Heart left ventricle (tissue), 16 donors: ENCODE data around the gene PSMF1. TPM values are rescaled to one million over a fixed set of nuclear protein-coding genes. Genes with fewer than 3 reads are reported as not detected.

Experiments used
- ATAC-seq, 4 donors: fragments of 200-7000 bp; cut with Tn5 transposase; one replicate each; pipeline ENCODE4 v1.9.1; 2020 to 2022; ENCODE audit warnings: moderate library complexity in 4 of 4, mild to moderate bottlenecking in 3 of 4, moderate number of reproducible peaks in 1 of 4
- DNase-seq, 5 donors: peaks; one replicate each; pipeline ENCODE4 v3.0.0-alpha.2; 2020
- H3K27ac ChIP-seq, 12 donors: fragments of 200-600 bp; sonication (generic) in 4 of 12; one replicate each; pipeline versions ENCODE4 v1.5.0 to v1.8.0; 2016 to 2022; ENCODE audit warnings: mild to moderate bottlenecking in 2 of 12
- H3K27me3 ChIP-seq, 9 donors: fragments of 200-600 bp; sonication (generic) in 2 of 9; one replicate each; pipeline versions ENCODE4 v1.5.1 to v1.8.0; 2016 to 2022; ENCODE audit warnings: mild to moderate bottlenecking in 3 of 9
- H3K36me3 ChIP-seq, 9 donors: fragments of 200-600 bp; sonication (generic) in 2 of 9; one replicate each; pipeline versions ENCODE4 v1.5.0 to v1.8.0; 2018 to 2022; ENCODE audit warnings: mild to moderate bottlenecking in 2 of 9
- H3K4me1 ChIP-seq, 12 donors: fragments of 200-600 bp; sonication (generic) in 4 of 12; one replicate each; pipeline versions ENCODE4 v1.5.0 to v1.8.0; 2016 to 2022; ENCODE audit warnings: mild to moderate bottlenecking in 3 of 12
- H3K4me3 ChIP-seq, 12 donors: fragments of 200-600 bp; sonication (generic) in 4 of 12; one replicate each; pipeline versions ENCODE4 v1.5.0 to v1.8.0; 2017 to 2022; ENCODE audit warnings: mild to moderate bottlenecking in 9 of 12, moderate library complexity in 4 of 12
- H3K9me3 ChIP-seq, 12 donors: fragments of 200-600 bp; sonication (generic) in 4 of 12; one replicate each; pipeline versions ENCODE4 v1.5.0 to v1.8.0; 2016 to 2022; ENCODE audit warnings: mild to moderate bottlenecking in 1 of 12
- CTCF ChIP-seq, 12 donors: fragments of 200-600 bp; sonication (generic) in 4 of 12; IDR thresholded peaks; one replicate each; pipeline versions ENCODE4 v1.5.0 to v1.8.0; 2018 to 2022; ENCODE audit warnings: antibody characterized with exemption in 12 of 12, mild to moderate bottlenecking in 5 of 12
- POLR2A ChIP-seq, 2 donors: fragments of 450-650 bp; IDR thresholded peaks; one replicate each; pipeline ENCODE4 v1.6.1; 2017; ENCODE audit warnings: antibody characterized with exemption in 2 of 2, mild to moderate bottlenecking in 2 of 2, moderate library complexity in 2 of 2
- WGBS, 4 donors: extraction: QIAGEN DNeasy Blood & Tissue Kit in 2 of 4; methylation state at CpG; one replicate each; pipeline versions ENCODE4 v1.1.5 to v1.1.7; 2013 to 2018; 5-methylcytosine and 5-hydroxymethylcytosine counted together
- intact Hi-C, 10 donors: fragments of 100-400 bp; cut with DNase I; formaldehyde crosslinking; loops; one replicate each; pipeline versions ENCODE4 v1.11.1 to v1.14.2; 2022
- polyA plus RNA-seq, 2 donors: library from polyadenylated mRNA; stranded (reverse); fragments of 200-250 nt; gene quantifications; one replicate each; pipeline ENCODE4 v1.2.3, GENCODE V29; 2013
- total RNA-seq, 9 donors: library from RNA; depleted of rRNA in 2 of 9; stranded (reverse); fragments of >200 nt in 2 of 9; fragmentation: NEBNext Ultra II Directional in 3 of 9; extraction: Animal tissue kit (Norgen Biotek cat#: 25700) in 3 of 9; gene quantifications; one replicate each; pipeline versions ENCODE4 v1.1.0 to v1.2.4, GENCODE V29; 2016 to 2023
- donor health status: ischemic (EF 13 %, LVEDD 7.1; RV severe dilation, severe dysfunction).
- donor health status: healthy with polysubstance abuse.
- donor health status: DM: no; HTN: yes; CAD: no.
- donor health status: DM: no; HTN: no; CAD: no.
- donor health status: ischemic (EF 25% LVEDD 6.9; RV normal size, moderate dysfunction).
- donor health status: ischemic (EF 25% LVEDD 5.7; RV mildly dilated, moderate dysfunction).
- donor health status: healthy.
- donor health status: DM: yes; HTN: yes; CAD: no.
- donor health status: ischemic (EF 35%, LVEDD 5.7; RV mildly dilated, moderate dysfunction).
- donor health status: nonischemic (EF 11% LVEDD 7.7; RV severe dilation, severe dysfunction).
- donor health status: DM: yes; HTN: yes; CAD: no.
- donor health status: PGD.
- donor health status: ischemic (EF 29% LVEDD 5.4; RV normal size, mild dysfunction).
- donor health status: nonischemic (EF 23%, LVEDD 6.1; RV moderate dilation, normal function).

The PSMF1 gene
- total and polyA plus RNA-seq, 11 donors = 24.6 to 184 (median 133) TPM

DNA sequence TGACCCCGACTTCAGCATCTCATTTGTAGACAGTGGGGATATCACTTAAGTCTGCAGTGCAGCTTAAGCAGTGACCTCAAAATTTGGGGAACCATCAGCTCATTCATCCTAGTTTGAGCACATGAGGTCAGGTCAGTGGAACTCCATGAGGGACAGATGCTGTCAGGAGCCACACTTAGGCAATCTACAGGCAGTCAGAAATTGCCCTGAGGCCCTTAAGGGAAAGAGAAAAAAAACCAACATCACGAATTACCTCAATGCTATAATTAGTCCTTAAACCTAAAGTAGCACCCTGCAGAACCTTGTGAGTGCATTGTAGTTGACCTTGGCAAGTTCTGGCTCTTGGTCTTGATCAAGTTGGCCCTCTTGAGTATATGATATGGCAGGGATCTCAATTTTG is 45.3 kb downstream of the PSMF1 start:
- 68 to 83% (median 74%) methylated on average over 2 of the region's 2 CpGs for WGBS, 4 donors

DNA sequence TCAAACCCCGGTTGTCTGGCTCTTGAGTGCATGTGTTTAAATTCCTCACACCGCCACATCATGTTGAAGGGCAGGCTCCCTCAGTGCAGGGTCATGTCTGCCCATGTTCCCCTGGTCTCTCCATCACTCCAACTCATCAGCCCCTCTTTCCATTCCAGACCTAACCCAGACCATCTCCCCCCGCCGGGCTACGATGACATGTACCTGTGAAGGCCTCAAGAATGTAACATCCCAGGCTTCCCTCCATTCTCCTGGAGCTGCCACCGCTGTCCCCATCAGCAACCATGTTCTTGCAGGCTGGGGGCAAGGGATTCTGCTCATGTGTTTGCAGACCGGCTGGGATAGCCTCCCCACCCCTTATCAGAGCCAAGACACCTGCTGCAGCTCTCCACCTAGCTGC is 46.5 kb downstream of the PSMF1 start:
- no peaks in the 10 kb centered on the region for H3K27me3 ChIP-seq
- H3K4me1 ChIP-seq = peaks cover 0 to 19% (median 0%) of the 10 kb centered on the region in 12 donors
- no peaks in the 10 kb centered on the region for H3K9me3 ChIP-seq
- peaks cover 4 to 100% (median 93%) of the 10 kb centered on the region in 9 donors for H3K36me3 ChIP-seq
- WGBS, 4 donors = 91 to 99% (median 95%) methylated on average over 7 of the region's 7 CpGs
- intact Hi-C loops = no loop called here
- DNase-seq = no peak
- TF ChIP-seq CTCF (IDR thresholded peaks at IDR 0.05) = no peak
- TF ChIP-seq POLR2A (IDR thresholded peaks at IDR 0.05) = no peak
- no peak overlapping the region for H3K27ac ChIP-seq
- H3K4me3 ChIP-seq = no peak overlapping the region
- no peak for ATAC-seq

More for the DNA sequence above, 45.3 kb downstream of the PSMF1 start:
- Histone ChIP-seq H3K9me3 (no peaks in the 10 kb centered on the region), H3K36me3 (peaks cover 4 to 93% (median 80%) of the 10 kb centered on the region in 9 donors), H3K4me3 (no peak overlapping the region), H3K27me3 (no peaks in the 10 kb centered on the region), H3K27ac (peak overlapping the region in 3 of 12 donors; percentile 22 to 46 (median 27)), H3K4me1 (peaks cover 0 to 19% (median 0%) of the 10 kb centered on the region in 12 donors)
- intact Hi-C loops = no loop called here
- ATAC-seq (peak in 3 of 4 donors; percentile 59 to 70 (median 69)), DNase-seq (no peak)
- TF ChIP-seq POLR2A (IDR thresholded peaks at IDR 0.05) = no peak
- TF ChIP-seq CTCF (IDR thresholded peaks at IDR 0.05) = no peak

GRCh38 chr20:1165521-1165920 is 47.1 kb downstream of the PSMF1 start:
- 93 to 100% (median 94%) methylated on average over 1 of the region's 1 CpG for WGBS, 4 donors
- Histone ChIP-seq H3K4me3 (no peak overlapping the region), H3K4me1 (peaks cover 0 to 19% (median 0%) of the 10 kb centered on the region in 12 donors), H3K27me3 (no peaks in the 10 kb centered on the region), H3K36me3 (peaks cover 4 to 100% (median 95%) of the 10 kb centered on the region in 9 donors), H3K9me3 (no peaks in the 10 kb centered on the region), H3K27ac (no peak overlapping the region)
- no peak for ATAC-seq
- no peak for DNase-seq
- intact Hi-C loops = no loop called here
- TF ChIP-seq POLR2A (IDR thresholded peaks at IDR 0.05) = no peak
- TF ChIP-seq CTCF (IDR thresholded peaks at IDR 0.05) = no peak

- intact Hi-C loops = no loop called here
- ATAC-seq (no peak), DNase-seq (no peak)
- TF ChIP-seq CTCF (IDR thresholded peaks at IDR 0.05) (no peak), POLR2A (IDR thresholded peaks at IDR 0.05) (no peak)
- Histone ChIP-seq H3K27me3 (no peaks in the 10 kb centered on the region), H3K4me1 (peaks cover 0 to 19% (median 0%) of the 10 kb centered on the region in 12 donors), H3K4me3 (no peak overlapping the region), H3K9me3 (no peaks in the 10 kb centered on the region), H3K36me3 (peaks cover 4 to 100% (median 95%) of the 10 kb centered on the region in 9 donors), H3K27ac (peak overlapping the region in 1 of 12 donors; percentile 18)
- WGBS, 4 donors = 91 to 96% (median 94%) methylated on average over 7 to 9 of the region's 9 CpGs
These were observed 47.5 kb downstream of the PSMF1 start for GRCh38 chr20:1165941-1166340.
